ENCODE results near the gene SEMA7A. TPM values are rescaled to one million over a fixed set of nuclear protein-coding genes. Genes with fewer than 3 reads are reported as not detected.

The SEMA7A gene
- total RNA-seq, 6 experiments from 2014 or later, result 115 to 196 (median 129) TPM

- peaks cover 3% of the 10 kb centered on the region; the same call in 1 of the 2 replicates for H3K27me3 Mint-ChIP-seq (ENCODE audit: insufficient read depth)
- DNase-seq, result peak; percentile 79
- peaks cover 70% of the 10 kb centered on the region for H3K4me1 Mint-ChIP-seq (ENCODE audit: low read depth)
- TF ChIP-seq CTCF (IDR thresholded peaks at IDR 0.05), result peak; percentile 100
- H3K27ac Mint-ChIP-seq, result peak overlapping the region; percentile 72
- H3K36me3 Mint-ChIP-seq (ENCODE audit: low read depth), result no peaks in the 10 kb centered on the region
- no peak overlapping the region for H3K4me3 Mint-ChIP-seq
- no peaks in the 10 kb centered on the region for H3K9me3 Mint-ChIP-seq
Observed at GRCh38 chr15:74382004-74382816, 51.5 kb downstream of the SEMA7A start.

- Mint-ChIP-seq H3K9me3 (no peaks in the 10 kb centered on the region), H3K4me1 (ENCODE audit: low read depth) (peaks cover 64% of the 10 kb centered on the region), H3K27ac (peak overlapping the region; percentile 72), H3K36me3 (ENCODE audit: low read depth) (no peaks in the 10 kb centered on the region), H3K27me3 (ENCODE audit: insufficient read depth) (peaks cover 3% of the 10 kb centered on the region; the same call in 1 of the 2 replicates), H3K4me3 (no peak overlapping the region)
- TF ChIP-seq CTCF (IDR thresholded peaks at IDR 0.05), result no peak
- DNase-seq, result no peak
Observed at GRCh38 chr15:74381481-74381880, 52.3 kb downstream of the SEMA7A start.

GRCh38 chr15:74381190-74381453 is 52.6 kb downstream of the SEMA7A start:
- no peaks in the 10 kb centered on the region for H3K36me3 Mint-ChIP-seq (ENCODE audit: low read depth)
- peaks cover 60% of the 10 kb centered on the region for H3K4me1 Mint-ChIP-seq (ENCODE audit: low read depth)
- H3K9me3 Mint-ChIP-seq, result no peaks in the 10 kb centered on the region
- H3K27me3 Mint-ChIP-seq (ENCODE audit: insufficient read depth), result peaks cover 3% of the 10 kb centered on the region; the same call in 1 of the 2 replicates
- H3K27ac Mint-ChIP-seq, result no peak overlapping the region
- H3K4me3 Mint-ChIP-seq, result no peak overlapping the region
- no peak for TF ChIP-seq CTCF (IDR thresholded peaks at IDR 0.05)
- no peak for DNase-seq

GRCh38 chr15:74380361-74381189 is 53.2 kb downstream of the SEMA7A start:
- Mint-ChIP-seq H3K4me3 (no peak overlapping the region), H3K36me3 (ENCODE audit: low read depth) (no peaks in the 10 kb centered on the region), H3K4me1 (ENCODE audit: low read depth) (peaks cover 55% of the 10 kb centered on the region), H3K27me3 (ENCODE audit: insufficient read depth) (peaks cover 3% of the 10 kb centered on the region; the same call in 1 of the 2 replicates), H3K9me3 (no peaks in the 10 kb centered on the region), H3K27ac (no peak overlapping the region)
- DNase-seq, result no peak
- TF ChIP-seq CTCF (IDR thresholded peaks at IDR 0.05), result no peak

GRCh38 chr15:74378848-74379247 is 54.9 kb downstream of the SEMA7A start:
- no peaks in the 10 kb centered on the region for H3K9me3 Mint-ChIP-seq
- no peak for TF ChIP-seq CTCF (IDR thresholded peaks at IDR 0.05)
- H3K4me1 Mint-ChIP-seq (ENCODE audit: low read depth), result peaks cover 48% of the 10 kb centered on the region
- H3K27ac Mint-ChIP-seq, result peak overlapping the region; percentile 31; the same call in 1 of the 2 replicates
- H3K36me3 Mint-ChIP-seq (ENCODE audit: low read depth), result no peaks in the 10 kb centered on the region
- H3K4me3 Mint-ChIP-seq, result no peak overlapping the region
- peaks cover 3% of the 10 kb centered on the region; the same call in 1 of the 2 replicates for H3K27me3 Mint-ChIP-seq (ENCODE audit: insufficient read depth)
- DNase-seq, result no peak

Data from HFFc6 (cell line).